ENCODE data around the gene CARD9.

The CARD9 gene

GRCh38 chr9:136318776-136319241 is 54.7 kb downstream of the CARD9 start:
- in situ Hi-C loops (cut with HindIII; ENCODE audit: low pct_ligation_motif_present, low sequenced_read_pairs), result no loop called here
- no peak for TF ChIP-seq CTCF (IDR thresholded peaks at IDR 0.05; ENCODE audit: low read depth, low read length, missing control alignments)
- H3K27me3 ChIP-seq (replicated peaks), result no peaks in the 10 kb centered on the region
- no peaks in the 10 kb centered on the region for H3K36me3 ChIP-seq (replicated peaks)
- no peak for DNase-seq
- no peak overlapping the region for H3K4me3 ChIP-seq (ENCODE audit: low read depth, low read length)
- H3K27ac ChIP-seq, result no peak overlapping the region

GRCh38 chr9:136318111-136318775 is 55.2 kb downstream of the CARD9 start:
- Histone ChIP-seq H3K4me3 (ENCODE audit: low read depth, low read length) (no peak overlapping the region), H3K36me3 (replicated peaks) (no peaks in the 10 kb centered on the region), H3K27ac (no peak overlapping the region), H3K27me3 (replicated peaks) (no peaks in the 10 kb centered on the region)
- DNase-seq, result no peak
- in situ Hi-C loops (cut with HindIII; ENCODE audit: low pct_ligation_motif_present, low sequenced_read_pairs), result no loop called here
- no peak for TF ChIP-seq CTCF (IDR thresholded peaks at IDR 0.05; ENCODE audit: low read depth, low read length, missing control alignments)

- H3K27me3 ChIP-seq (replicated peaks), result no peaks in the 10 kb centered on the region
- TF ChIP-seq CTCF (IDR thresholded peaks at IDR 0.05; ENCODE audit: low read depth, low read length, missing control alignments), result no peak
- DNase-seq, result no peak
- H3K27ac ChIP-seq, result no peak overlapping the region
- in situ Hi-C loops (cut with HindIII; ENCODE audit: low pct_ligation_motif_present, low sequenced_read_pairs), result no loop called here
- H3K36me3 ChIP-seq (replicated peaks), result no peaks in the 10 kb centered on the region
- no peak overlapping the region for H3K4me3 ChIP-seq (ENCODE audit: low read depth, low read length)
Observed at GRCh38 chr9:136317695-136318094, 55.8 kb downstream of the CARD9 start.

- H3K27ac ChIP-seq, result no peak overlapping the region
- H3K4me3 ChIP-seq (ENCODE audit: low read depth, low read length), result no peak overlapping the region
- no peak for TF ChIP-seq CTCF (IDR thresholded peaks at IDR 0.05; ENCODE audit: low read depth, low read length, missing control alignments)
- H3K36me3 ChIP-seq (replicated peaks), result no peaks in the 10 kb centered on the region
- in situ Hi-C loops (cut with HindIII; ENCODE audit: low pct_ligation_motif_present, low sequenced_read_pairs), result no loop called here
- no peak for DNase-seq
- H3K27me3 ChIP-seq (replicated peaks), result no peaks in the 10 kb centered on the region
Observed at GRCh38 chr9:136316896-136317676, 56.4 kb downstream of the CARD9 start.

GRCh38 chr9:136316271-136316751 is 57.2 kb downstream of the CARD9 start:
- Histone ChIP-seq H3K27ac (no peak overlapping the region), H3K36me3 (replicated peaks) (no peaks in the 10 kb centered on the region), H3K4me3 (ENCODE audit: low read depth, low read length) (no peak overlapping the region), H3K27me3 (replicated peaks) (no peaks in the 10 kb centered on the region)
- DNase-seq, result no peak
- in situ Hi-C loops (cut with HindIII; ENCODE audit: low pct_ligation_motif_present, low sequenced_read_pairs), result no loop called here
- TF ChIP-seq CTCF (IDR thresholded peaks at IDR 0.05; ENCODE audit: low read depth, low read length, missing control alignments), result no peak
